H1 (cell line): ENCODE measurements around the gene MED12L. TPM values are rescaled to one million over a fixed set of nuclear protein-coding genes. Genes with fewer than 3 reads are reported as not detected.

Experiments
- CTCF ChIA-PET: fragments of 300-600 bp; sonication (Branson Sonifier 250); formaldehyde crosslinking; loops from one replicate; lab custom pipeline; 2021; ENCODE audit not compliant: partially characterized antibody; lab: Charles Lee
- POLR2A ChIA-PET: fragments of 300-600 bp; sonication (Branson Sonifier 250); formaldehyde crosslinking; loops from one replicate; lab custom pipeline; 2021; ENCODE audit warnings: inconsistent platforms; ENCODE audit not compliant: partially characterized antibody; lab: Charles Lee
- DNase-seq, 2 experiments: peaks; one replicate each; pipeline versions ENCODE4 v3.0.0 to v3.0.0-alpha.2; 2010 to 2022; ENCODE audit warnings: low spot score in 2 of 2, low read depth in 1 of 2, mixed read lengths in 1 of 2
- FAIRE-seq: peaks from 2 replicates; lab custom pipeline; 2011; peaks lifted over from hg19 to GRCh38; lab: Jason Lieb, UNC
- H2AFZ ChIP-seq: 2 replicates; pipeline ENCODE4 v1.8.1; 2012; ENCODE audit warnings: low read length, inconsistent platforms
- H2AK5ac ChIP-seq: 2 replicates; pipeline ENCODE4 v1.6.1; 2013; ENCODE audit warnings: low read depth, low read length
- H2BK120ac ChIP-seq: replicated peaks from 2 replicates; pipeline ENCODE3; 2013; ENCODE audit warnings: low read depth, low read length, inconsistent platforms
- H2BK12ac ChIP-seq: 2 replicates; pipeline ENCODE4 v1.6.1; 2013; ENCODE audit warnings: low read depth, low read length
- H2BK15ac ChIP-seq: 2 replicates; pipeline ENCODE4 v1.6.1; 2013; ENCODE audit warnings: low read length
- H2BK20ac ChIP-seq: 2 replicates; pipeline ENCODE4 v1.6.1; 2013; ENCODE audit warnings: low read length
- H2BK5ac ChIP-seq: 2 replicates; pipeline ENCODE4 v1.6.1; 2013; ENCODE audit warnings: low read depth, low read length
- H3K14ac ChIP-seq: 2 replicates; pipeline ENCODE4 v1.6.1; 2013; ENCODE audit warnings: inconsistent platforms; ENCODE audit not compliant: insufficient read length
- H3K18ac ChIP-seq: 2 replicates; pipeline ENCODE4 v1.6.1; 2013; ENCODE audit warnings: low read length; ENCODE audit errors: extremely low read depth
- H3K23ac ChIP-seq: 2 replicates; pipeline ENCODE4 v1.6.1; 2013; ENCODE audit warnings: inconsistent platforms; ENCODE audit not compliant: insufficient read length
- H3K23me2 ChIP-seq: 2 replicates; pipeline ENCODE4 v1.6.1; 2013; ENCODE audit warnings: low read depth, low read length
- H3K27ac ChIP-seq: 2 replicates; pipeline ENCODE4 v1.6.1; 2011; ENCODE audit warnings: low read depth, low read length, inconsistent platforms
- H3K27me3 ChIP-seq, 4 experiments: replicated peaks in 1 of 4; 1 replicate in 1 of 4; 2 replicates in 3 of 4; pipeline versions ENCODE4 v1.6.1 to v1.8.1; 2011 to 2013; ENCODE audit warnings: low read length in 3 of 4, mild to moderate bottlenecking in 3 of 4, inconsistent platforms in 2 of 4, mixed read lengths in 2 of 4, moderate library complexity in 1 of 4; ENCODE audit not compliant: control insufficient read depth in 3 of 4, insufficient read depth in 3 of 4; ENCODE audit errors: extremely low read depth in 1 of 4
- H3K36me3 ChIP-seq, 4 experiments: 2 replicates each; pipeline versions ENCODE4 v1.6.1 to v1.8.1; 2011 to 2013; ENCODE audit warnings: mild to moderate bottlenecking in 4 of 4, low read length in 3 of 4, moderate library complexity in 2 of 4, control low read depth in 1 of 4, inconsistent platforms in 1 of 4; ENCODE audit not compliant: insufficient read depth in 4 of 4, control insufficient read depth in 2 of 4
- H3K4ac ChIP-seq: replicated peaks from 2 replicates; pipeline ENCODE3; 2013; ENCODE audit warnings: low read length, low read depth, mixed read lengths, inconsistent platforms; ENCODE audit not compliant: insufficient read length
- H3K4me1 ChIP-seq, 4 experiments: replicated peaks in 1 of 4; 1 replicate in 1 of 4; 2 replicates in 3 of 4; pipeline versions ENCODE4 v1.6.1 to v1.8.1; 2011 to 2013; ENCODE audit warnings: low read length in 3 of 4, inconsistent platforms in 2 of 4, mixed read lengths in 1 of 4; ENCODE audit not compliant: insufficient read depth in 4 of 4, control insufficient read depth in 3 of 4
- H3K4me2 ChIP-seq, 2 experiments: 2 replicates each; pipeline versions ENCODE4 v1.6.1 to v1.8.1; 2011 to 2013; ENCODE audit warnings: low read depth in 2 of 2, low read length in 2 of 2, control low read depth in 1 of 2, inconsistent platforms in 1 of 2, mild to moderate bottlenecking in 1 of 2; ENCODE audit not compliant: insufficient read depth in 1 of 2
- H3K4me3 ChIP-seq, 4 experiments: fragments of 200-600, 300-600 bp in 1 of 4; sonication (generic), shearing (Covaris generic), sonication (Bioruptor Twin) in 1 of 4; 2 replicates each; pipeline versions ENCODE4 v1.5.1 to v1.8.1; 2011 to 2016; ENCODE audit warnings: low read length in 4 of 4, low read depth in 3 of 4, control low read depth in 2 of 4, inconsistent platforms in 2 of 4, mild to moderate bottlenecking in 2 of 4, mixed read lengths in 1 of 4, moderate library complexity in 1 of 4; ENCODE audit not compliant: insufficient read depth in 2 of 4; ENCODE audit errors: extremely low read depth in 1 of 4
- H3K56ac ChIP-seq: replicated peaks from 2 replicates; pipeline ENCODE3; 2013; ENCODE audit warnings: low read depth, mild to moderate bottlenecking, mixed read lengths, low read length, inconsistent platforms; ENCODE audit not compliant: insufficient read length
- H3K79me1 ChIP-seq: 2 replicates; pipeline ENCODE4 v1.6.1; 2013; ENCODE audit warnings: low read depth, low read length, control low read depth
- H3K79me2 ChIP-seq, 2 experiments: 2 replicates each; pipeline versions ENCODE4 v1.6.1 to v1.8.1; 2012 to 2013; ENCODE audit warnings: low read length in 2 of 2, mild to moderate bottlenecking in 2 of 2, inconsistent platforms in 1 of 2; ENCODE audit not compliant: insufficient read depth in 2 of 2, control insufficient read depth in 1 of 2
- H3K9ac ChIP-seq, 4 experiments: replicated peaks in 1 of 4; 1 replicate in 1 of 4; 2 replicates in 3 of 4; pipeline versions ENCODE4 v1.6.1 to v1.8.1; 2011 to 2013; ENCODE audit warnings: low read depth in 3 of 4, low read length in 3 of 4, control low read depth in 2 of 4, mild to moderate bottlenecking in 2 of 4, moderate library complexity in 2 of 4, inconsistent platforms in 1 of 4; ENCODE audit errors: extremely low read depth in 1 of 4
- H3K9me3 ChIP-seq, 2 experiments: 2 replicates each; pipeline versions ENCODE4 v1.6.1 to v1.8.1; 2012 to 2013; ENCODE audit warnings: mild to moderate bottlenecking in 2 of 2, moderate library complexity in 2 of 2, control low read depth in 1 of 2, inconsistent platforms in 1 of 2, low read depth in 1 of 2, low read length in 1 of 2, mixed read lengths in 1 of 2; ENCODE audit not compliant: insufficient read depth in 2 of 2
- H4K20me1 ChIP-seq, 2 experiments: replicated peaks in 1 of 2; 2 replicates each; pipeline versions ENCODE3 to v1.8.1; 2011 to 2013; ENCODE audit warnings: inconsistent platforms in 2 of 2, low read length in 2 of 2, mild to moderate bottlenecking in 1 of 2; ENCODE audit not compliant: insufficient read depth in 2 of 2, control insufficient read depth in 1 of 2
- H4K5ac ChIP-seq: 2 replicates; pipeline ENCODE4 v1.6.1; 2013; ENCODE audit warnings: low read length, low read depth, mixed read lengths, inconsistent platforms; ENCODE audit not compliant: insufficient read length
- H4K8ac ChIP-seq: 2 replicates; pipeline ENCODE4 v1.8.0; 2013; ENCODE audit warnings: mild to moderate bottlenecking, moderate library complexity, low read length, inconsistent platforms; ENCODE audit not compliant: insufficient read depth; ENCODE audit errors: extremely low read depth
- H4K91ac ChIP-seq: replicated peaks from 2 replicates; pipeline ENCODE3; 2013; ENCODE audit warnings: low read length, mixed read lengths, inconsistent platforms; ENCODE audit not compliant: insufficient read length
- BACH1 ChIP-seq: IDR thresholded peaks from 2 replicates; pipeline ENCODE4 v1.6.1; 2012; ENCODE audit warnings: low read length, improper control_type of control experiment
- CEBPB ChIP-seq: IDR thresholded peaks from 2 replicates; pipeline ENCODE4 v1.6.1; 2012; ENCODE audit warnings: low read depth, low read length
- E2F6 ChIP-seq: IDR thresholded peaks from 2 replicates; pipeline ENCODE4 v1.6.1; 2012; ENCODE audit warnings: inconsistent platforms
- FOSL1 ChIP-seq: IDR thresholded peaks from 2 replicates; pipeline ENCODE4 v1.6.1; 2011; ENCODE audit warnings: mild to moderate bottlenecking, low read depth, low read length, moderate library complexity; ENCODE audit not compliant: insufficient read depth
- HDAC6 ChIP-seq: IDR thresholded peaks from one replicate; pipeline ENCODE4 v1.7.1; 2012; ENCODE audit warnings: low read depth, mild to moderate bottlenecking, inconsistent platforms, low read length, moderate library complexity
- KDM5A ChIP-seq: fragments of 200-600 bp; IDR thresholded peaks from 2 replicates; pipeline ENCODE4 v1.7.1; 2012; ENCODE audit warnings: mild to moderate bottlenecking, low read length, inconsistent platforms, mixed read lengths
- PHF8 ChIP-seq: fragments of 200-600 bp; sonication (generic); conservative IDR thresholded peaks from 2 replicates; pipeline ENCODE4 v1.7.1; 2012; ENCODE audit warnings: low read depth, mild to moderate bottlenecking, inconsistent platforms, low read length, moderate library complexity
- POLR2AphosphoS5 ChIP-seq: IDR thresholded peaks from 2 replicates; pipeline ENCODE4 v1.6.1; 2011; ENCODE audit warnings: low read depth, low read length
- SIN3A ChIP-seq, 2 experiments: IDR thresholded peaks in 1 of 2; conservative IDR thresholded peaks in 1 of 2; 2 replicates each; pipeline ENCODE4 v1.6.1; 2011 to 2012; ENCODE audit warnings: low read length in 2 of 2, improper control_type of control experiment in 1 of 2, low read depth in 1 of 2, mild to moderate bottlenecking in 1 of 2
- SUZ12 ChIP-seq: fragments of 200-600 bp; sonication (generic); IDR thresholded peaks from 2 replicates; pipeline ENCODE4 v1.6.1; 2012; ENCODE audit warnings: mild to moderate bottlenecking, inconsistent platforms, low read length, moderate library complexity, mixed read lengths
- TBP ChIP-seq: IDR thresholded peaks from 2 replicates; pipeline ENCODE4 v1.6.1; 2011; ENCODE audit warnings: low read depth, low read length, improper control_type of control experiment
- TCF12 ChIP-seq: IDR thresholded peaks from 2 replicates; pipeline ENCODE4 v1.6.1; 2011; ENCODE audit warnings: low read depth, mild to moderate bottlenecking, low read length
- USF2 ChIP-seq: IDR thresholded peaks from 2 replicates; pipeline ENCODE4 v1.6.1; 2011; ENCODE audit warnings: low read length, improper control_type of control experiment
- WGBS, 2 experiments: shearing (Covaris generic) in 1 of 2; methylation state at CpG; one replicate each; pipeline versions ENCODE4 v1.1.6 to v1.1.7; 2013 to 2015; ENCODE audit warnings: low lambda C conversion rate in 2 of 2, mixed read lengths in 2 of 2, inconsistent platforms in 1 of 2, low coverage in 1 of 2, missing lambda C conversion rate in 1 of 2; ENCODE audit not compliant: insufficient replicate concordance in 2 of 2, insufficient coverage in 1 of 2, insufficient read length in 1 of 2; ENCODE audit errors: extremely low coverage in 1 of 2, missing lambda C conversion rate in 1 of 2; 5-methylcytosine and 5-hydroxymethylcytosine counted together
- polyA plus RNA-seq, 7 experiments: library from polyadenylated mRNA; depleted of rRNA in 3 of 7; stranded (reverse) in 5 of 7; unstranded in 2 of 7; fragments of >200 nt in 5 of 7; fragments of 200-250 nt in 2 of 7; gene quantifications; 1 replicate in 5 of 7; 2 replicates in 1 of 7; 4 replicates in 1 of 7; pipeline versions ENCODE4 v1.2.1 to v1.2.3, GENCODE V29; 2011 to 2013; ENCODE audit warnings: missing spikeins in 2 of 7, mixed read lengths in 2 of 7
- total RNA-seq: library from RNA; stranded (reverse); fragmentation: NEBNext Ultra II Directional; extraction: Animal tissue kit (Norgen Biotek cat#: 25700); gene quantifications from 2 replicates; pipeline ENCODE4 v1.2.1, GENCODE V29; 2021

MED12L gene
- total and polyA plus RNA-seq, 2 of the 8 experiments (the other 6 are each of a cell fraction or from before 2014, with no cell fraction given) = 3.6 to 26.2 TPM

- H2BK15ac ChIP-seq = no peak overlapping the region
- TF ChIP-seq POLR2AphosphoS5 (no peak), TCF12 (no peak), USF2 (no peak), CEBPB (no peak), HDAC6 (no peak), KDM5A (no peak), BACH1 (no peak), PHF8 (no peak), TBP (no peak), SUZ12 (no peak), SIN3A (conservative IDR thresholded peaks at IDR 0.05 in 1 of 2, IDR thresholded peaks at IDR 0.05 in 1 of 2; ENCODE audit: low read depth in 1 of 2, low read length in 2 of 2) (no peak), FOSL1 (no peak), E2F6 (no peak)
These were observed 260.8 kb downstream of the MED12L start for GRCh38 chr3:151346292-151346691.

More at GRCh38 chr3:151346292-151346691, 260.8 kb downstream of the MED12L start:
- no peak overlapping the region for H2AFZ ChIP-seq
- H2BK120ac ChIP-seq = no peak overlapping the region
- no peaks in the 10 kb centered on the region; the same call in 1 of the 2 replicates for H3K23me2 ChIP-seq
- no peak overlapping the region for H3K9ac ChIP-seq
- CTCF ChIA-PET = interaction anchor here (0.6 to 1.5 kb wide), 6 partner anchors 13 to 178 kb away, joined by 3 to 10 read pairs (median 3); no protein-coding TSS in a partner anchor
- no peak overlapping the region for H4K91ac ChIP-seq
- H3K4me2 ChIP-seq = no peak overlapping the region
- H3K4ac ChIP-seq = no peak overlapping the region
- no peaks in the 10 kb centered on the region for H4K20me1 ChIP-seq
- WGBS, 2 experiments = 93% methylated on average over 3 of the region's 3 CpGs; no CpG with 5 or more reads in 1 of the 2 experiments
- no peak overlapping the region for H4K5ac ChIP-seq
- H3K4me1 ChIP-seq = peaks cover 0 to 10% (median 5%) of the 10 kb centered on the region in 4 experiments; a peak in 3 of 7 replicates
- H2BK12ac ChIP-seq = no peak overlapping the region
- no peaks in the 10 kb centered on the region for H3K9me3 ChIP-seq
- H3K27ac ChIP-seq = no peak overlapping the region
- no peak overlapping the region for H4K8ac ChIP-seq
- peaks cover 0 to 1% (median 0%) of the 10 kb centered on the region in 4 experiments; a peak in 1 of 7 replicates for H3K27me3 ChIP-seq
- H3K79me1 ChIP-seq = no peaks in the 10 kb centered on the region
- H2BK5ac ChIP-seq = no peak overlapping the region
- no peaks in the 10 kb centered on the region for H3K79me2 ChIP-seq
- H3K18ac ChIP-seq = no peak overlapping the region
- no peak for FAIRE-seq
- no peak overlapping the region for H2BK20ac ChIP-seq
- no peak overlapping the region for H3K56ac ChIP-seq
- DNase-seq = no peak
- no peak overlapping the region for H3K4me3 ChIP-seq
- H3K14ac ChIP-seq = no peak overlapping the region
- no peak overlapping the region for H3K23ac ChIP-seq
- H3K36me3 ChIP-seq = no peaks in the 10 kb centered on the region
- no peak overlapping the region for H2AK5ac ChIP-seq
- POLR2A ChIA-PET = no interaction called here
